ENCODE measurements around the gene ALDH1L1.

DNA sequence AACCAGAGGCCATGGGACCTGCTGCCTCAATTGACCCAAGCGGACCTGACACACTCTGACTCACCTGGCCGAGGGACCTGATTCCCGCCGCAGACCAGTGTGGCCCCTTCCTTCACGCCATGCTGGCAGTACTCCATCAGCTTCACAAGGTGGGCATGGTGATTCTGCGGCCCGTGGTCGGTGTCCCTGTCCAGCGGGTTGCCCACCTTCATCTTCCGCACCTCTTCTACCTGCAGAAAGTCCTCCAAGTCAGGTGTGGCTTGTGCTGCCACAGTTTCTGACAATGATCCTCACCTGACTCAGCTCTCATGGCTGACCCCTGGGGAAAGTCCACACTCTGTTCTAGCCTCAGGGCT is 70.5 kb downstream of the ALDH1L1 start:
- TF ChIP-seq POLR2A (IDR thresholded peaks at IDR 0.05; ENCODE audit: low read depth, low read length) (no peak), TAF1 (IDR thresholded peaks at IDR 0.05; ENCODE audit: borderline replicate concordance, low read depth, low read length) (no peak)
